Uterus (tissue), 2 donors: ENCODE measurements around the gene GPR32.

Experiments
- POLR2A ChIP-seq, 2 donors: fragments of 450-650 bp; IDR thresholded peaks; one replicate each; pipeline ENCODE4 v1.6.1; 2016; ENCODE audit warnings: antibody characterized with exemption in 2 of 2, mild to moderate bottlenecking in 1 of 2, moderate library complexity in 1 of 2
- TF ChIP-seq, protein P1 (sequence below), 4 experiments: fragments of 200-600 bp in 2 of 4; fragments of 450-650 bp in 2 of 4; sonication (generic) in 2 of 4; IDR thresholded peaks; one replicate each; pipeline ENCODE4 v1.5.1; 2016 to 2019; ENCODE audit warnings: antibody characterized with exemption in 4 of 4, mild to moderate bottlenecking in 2 of 4, moderate library complexity in 1 of 4

DNA sequence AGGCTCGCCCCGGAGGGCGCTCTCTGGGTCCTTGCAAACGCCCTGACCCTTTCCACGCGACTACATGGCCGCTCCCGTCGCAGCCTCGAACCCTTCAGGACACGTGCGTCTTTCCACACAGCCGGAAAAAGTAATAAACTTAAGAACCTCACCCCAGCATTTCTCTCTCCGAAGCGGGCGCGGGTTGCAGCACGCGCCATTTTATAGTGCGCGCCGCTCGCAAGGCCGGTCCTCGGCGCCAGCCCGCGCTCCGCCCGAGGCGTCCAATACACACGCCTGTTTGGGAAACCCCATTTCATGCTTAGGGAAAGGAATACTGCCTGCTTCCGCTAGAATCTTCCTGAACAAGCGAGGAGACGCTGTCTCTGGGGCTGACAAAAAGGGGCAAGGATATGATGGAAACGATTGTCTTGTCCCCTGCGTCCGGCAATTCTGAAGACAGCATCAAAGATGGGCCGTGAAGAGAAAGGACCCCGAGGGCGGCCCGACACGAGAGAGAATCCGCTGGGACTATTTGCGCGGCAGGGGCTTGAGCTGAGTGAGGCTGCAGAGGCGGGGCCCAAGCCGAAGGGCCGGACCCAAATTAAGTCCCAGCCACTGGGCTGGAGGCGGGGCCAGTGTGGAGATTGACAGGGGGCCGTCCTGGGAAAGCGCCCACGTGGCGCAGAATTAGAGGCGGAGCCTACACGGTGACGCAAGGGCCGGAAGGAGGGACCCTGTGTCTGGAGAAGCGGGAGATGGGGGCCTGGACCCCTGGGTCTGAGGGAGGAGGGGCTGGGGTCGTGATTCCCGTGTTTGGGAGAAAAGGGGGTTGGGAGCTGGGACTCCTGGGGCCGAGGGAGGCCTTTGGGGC is 34.4 kb downstream of the GPR32 start:
- TF ChIP-seq, protein P1, sequence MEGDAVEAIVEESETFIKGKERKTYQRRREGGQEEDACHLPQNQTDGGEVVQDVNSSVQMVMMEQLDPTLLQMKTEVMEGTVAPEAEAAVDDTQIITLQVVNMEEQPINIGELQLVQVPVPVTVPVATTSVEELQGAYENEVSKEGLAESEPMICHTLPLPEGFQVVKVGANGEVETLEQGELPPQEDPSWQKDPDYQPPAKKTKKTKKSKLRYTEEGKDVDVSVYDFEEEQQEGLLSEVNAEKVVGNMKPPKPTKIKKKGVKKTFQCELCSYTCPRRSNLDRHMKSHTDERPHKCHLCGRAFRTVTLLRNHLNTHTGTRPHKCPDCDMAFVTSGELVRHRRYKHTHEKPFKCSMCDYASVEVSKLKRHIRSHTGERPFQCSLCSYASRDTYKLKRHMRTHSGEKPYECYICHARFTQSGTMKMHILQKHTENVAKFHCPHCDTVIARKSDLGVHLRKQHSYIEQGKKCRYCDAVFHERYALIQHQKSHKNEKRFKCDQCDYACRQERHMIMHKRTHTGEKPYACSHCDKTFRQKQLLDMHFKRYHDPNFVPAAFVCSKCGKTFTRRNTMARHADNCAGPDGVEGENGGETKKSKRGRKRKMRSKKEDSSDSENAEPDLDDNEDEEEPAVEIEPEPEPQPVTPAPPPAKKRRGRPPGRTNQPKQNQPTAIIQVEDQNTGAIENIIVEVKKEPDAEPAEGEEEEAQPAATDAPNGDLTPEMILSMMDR (IDR thresholded peaks at IDR 0.05): peak in 1 of 4 experiments; percentile 13
- peak; percentile 6 to 42 for TF ChIP-seq POLR2A (IDR thresholded peaks at IDR 0.05)
